Right lobe of liver (tissue), 6 donors: Measurements from ENCODE around the gene UGDH. TPM values are rescaled to one million over a fixed set of nuclear protein-coding genes. Genes with fewer than 3 reads are reported as not detected.

Source experiments
- ATAC-seq, 4 donors: fragments of 200-7000 bp; cut with Tn5 transposase; one replicate each; pipeline ENCODE4 v1.9.1; 2020; ENCODE audit warnings: mild to moderate bottlenecking in 4 of 4, moderate library complexity in 4 of 4
- DNase-seq, 3 donors: peaks; one replicate each; pipeline ENCODE4 v3.0.0-alpha.2; 2020
- H3K27ac ChIP-seq, 3 donors: fragments of 200-600 bp; one replicate each; pipeline ENCODE4 v1.8.0; 2022
- H3K27me3 ChIP-seq, 2 donors: fragments of 200-600 bp; one replicate each; pipeline ENCODE4 v1.8.0; 2022
- H3K36me3 ChIP-seq, 4 donors: fragments of 200-600 bp; sonication (generic) in 1 of 4; one replicate each; pipeline versions ENCODE4 v1.5.1 to v1.8.0; 2017 to 2022; ENCODE audit warnings: control low read depth in 1 of 4
- H3K4me1 ChIP-seq, 4 donors: fragments of 200-600 bp; sonication (generic) in 1 of 4; one replicate each; pipeline versions ENCODE4 v1.5.1 to v1.8.0; 2017 to 2022; ENCODE audit warnings: control low read depth in 1 of 4
- H3K4me3 ChIP-seq, 3 donors: fragments of 200-600 bp; one replicate each; pipeline ENCODE4 v1.8.0; 2022
- H3K9me3 ChIP-seq, 4 donors: fragments of 200-600 bp; sonication (generic) in 1 of 4; one replicate each; pipeline versions ENCODE4 v1.5.1 to v1.8.0; 2017 to 2022; ENCODE audit warnings: control low read depth in 1 of 4
- POLR2A ChIP-seq: fragments of 450-650 bp; IDR thresholded peaks from one replicate; pipeline ENCODE4 v1.6.1; 2017; ENCODE audit warnings: antibody characterized with exemption, mild to moderate bottlenecking
- WGBS: methylation state at CpG from one replicate; pipeline ENCODE4 v1.1.6; 2018; ENCODE audit warnings: low coverage, low lambda C conversion rate; ENCODE audit not compliant: insufficient coverage; ENCODE audit errors: missing lambda C conversion rate; 5-methylcytosine and 5-hydroxymethylcytosine counted together
- intact Hi-C, 2 donors: fragments of 100-400 bp; cut with DNase I; formaldehyde crosslinking; loops; one replicate each; pipeline versions ENCODE4 v1.11.2 to v1.14.1; 2022
- total RNA-seq, 6 experiments: library from RNA; depleted of rRNA in 2 of 6; stranded (reverse); fragments of >200 nt in 2 of 6; fragmentation: NEBNext Ultra II Directional in 3 of 6; extraction: Animal tissue kit (Norgen Biotek cat#: 25700) in 3 of 6; gene quantifications; one replicate each; pipeline versions ENCODE4 v1.1.0 to v1.2.4, GENCODE V29; 2016 to 2023
- TF ChIP-seq, protein P1 (sequence below), 4 donors: fragments of 200-600 bp in 3 of 4; fragments of 450-650 bp in 1 of 4; IDR thresholded peaks; one replicate each; pipeline versions ENCODE4 v1.5.1 to v1.8.0; 2016 to 2022; ENCODE audit warnings: antibody characterized with exemption in 4 of 4, mild to moderate bottlenecking in 2 of 4
- donor health status: DM: no; HTN: yes; CAD: no.
- donor health status: DM: no; HTN: no; CAD: no.
- donor health status: DM: no; HTN: no; CAD: no.
- donor health status: DM: no; HTN: yes; CAD: no.
- donor health status: DM: no; HTN: yes; CAD: no.

UGDH gene
- total RNA-seq, 6 experiments from 2014 or later: 134 to 647 (median 244) TPM

DNA sequence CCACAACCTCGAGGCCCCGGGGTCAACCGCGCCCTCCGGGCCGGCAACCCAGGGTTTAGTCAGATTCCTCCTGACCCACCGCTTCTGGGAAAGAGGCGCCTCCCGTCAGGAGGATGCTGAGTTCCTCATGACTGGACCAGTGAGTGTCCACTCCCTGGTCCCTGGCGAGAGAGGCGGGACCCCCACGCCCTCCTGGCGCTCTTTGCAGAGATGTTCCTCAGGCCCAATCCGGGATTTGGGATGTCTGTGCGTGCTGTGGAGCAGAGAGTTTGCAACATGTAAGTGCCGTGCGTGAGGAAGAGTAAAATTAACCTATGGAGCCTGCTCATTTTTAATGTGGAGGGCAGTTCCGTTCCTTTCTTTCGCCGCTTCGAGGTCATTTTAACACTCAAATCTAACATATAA lies 824 bp upstream of the UGDH start:
- 2% methylated on average over 11 of the region's 21 CpGs for WGBS
- DNase-seq (peak in 1 of 3 donors; percentile 86), ATAC-seq (peak in 3 of 4 donors; percentile 41 to 47 (median 45))
- intact Hi-C loops: no loop called here
- peaks cover 0 to 5% (median 2%) of the 10 kb centered on the region in 4 donors for H3K36me3 ChIP-seq
- no peaks in the 10 kb centered on the region for H3K27me3 ChIP-seq
- no peak for TF ChIP-seq POLR2A
- TF ChIP-seq, protein P1, sequence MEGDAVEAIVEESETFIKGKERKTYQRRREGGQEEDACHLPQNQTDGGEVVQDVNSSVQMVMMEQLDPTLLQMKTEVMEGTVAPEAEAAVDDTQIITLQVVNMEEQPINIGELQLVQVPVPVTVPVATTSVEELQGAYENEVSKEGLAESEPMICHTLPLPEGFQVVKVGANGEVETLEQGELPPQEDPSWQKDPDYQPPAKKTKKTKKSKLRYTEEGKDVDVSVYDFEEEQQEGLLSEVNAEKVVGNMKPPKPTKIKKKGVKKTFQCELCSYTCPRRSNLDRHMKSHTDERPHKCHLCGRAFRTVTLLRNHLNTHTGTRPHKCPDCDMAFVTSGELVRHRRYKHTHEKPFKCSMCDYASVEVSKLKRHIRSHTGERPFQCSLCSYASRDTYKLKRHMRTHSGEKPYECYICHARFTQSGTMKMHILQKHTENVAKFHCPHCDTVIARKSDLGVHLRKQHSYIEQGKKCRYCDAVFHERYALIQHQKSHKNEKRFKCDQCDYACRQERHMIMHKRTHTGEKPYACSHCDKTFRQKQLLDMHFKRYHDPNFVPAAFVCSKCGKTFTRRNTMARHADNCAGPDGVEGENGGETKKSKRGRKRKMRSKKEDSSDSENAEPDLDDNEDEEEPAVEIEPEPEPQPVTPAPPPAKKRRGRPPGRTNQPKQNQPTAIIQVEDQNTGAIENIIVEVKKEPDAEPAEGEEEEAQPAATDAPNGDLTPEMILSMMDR (IDR thresholded peaks at IDR 0.05): no peak
- H3K4me1 ChIP-seq: peaks cover 0 to 22% (median 6%) of the 10 kb centered on the region in 4 donors
- H3K4me3 ChIP-seq: peak overlapping the region; percentile 95 to 98 (median 97)
- H3K9me3 ChIP-seq: no peaks in the 10 kb centered on the region
- peak overlapping the region; percentile 84 to 94 (median 91) for H3K27ac ChIP-seq

DNA sequence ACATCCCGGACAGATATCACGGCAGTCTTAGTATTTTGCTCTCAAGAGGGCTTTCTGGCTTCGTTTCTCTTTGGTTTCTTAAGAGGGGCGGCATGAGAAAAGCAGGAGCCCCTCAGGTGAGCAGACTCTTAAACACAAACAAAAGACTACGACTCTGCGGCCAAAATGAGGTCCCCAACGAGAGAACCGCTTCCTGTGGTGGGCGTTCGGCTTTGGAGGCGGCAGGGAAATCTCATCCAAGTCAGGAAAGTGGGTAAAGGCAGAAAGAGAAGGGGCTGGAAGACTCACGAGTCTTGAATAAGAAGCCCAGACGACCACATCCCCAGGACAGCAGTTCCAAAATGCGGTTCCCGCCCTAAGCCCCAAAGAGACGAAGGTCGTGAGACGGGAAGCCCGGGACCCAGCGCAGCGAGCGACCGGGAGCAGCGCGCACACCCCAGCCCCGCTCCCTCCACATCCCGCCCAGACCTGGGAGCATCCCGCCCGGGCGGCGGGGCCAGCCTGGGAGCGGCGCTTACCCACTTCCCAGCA lies 409 bp downstream of the UGDH start:
- intact Hi-C loops: no loop called here
- peak overlapping the region; percentile 84 to 94 (median 91) for H3K27ac ChIP-seq
- H3K4me3 ChIP-seq: peak overlapping the region; percentile 95 to 98 (median 97)
- TF ChIP-seq POLR2A: no peak
- TF ChIP-seq, protein P1 (IDR thresholded peaks at IDR 0.05): no peak
- DNase-seq (no peak), ATAC-seq (no peak)
- H3K9me3 ChIP-seq: no peaks in the 10 kb centered on the region
- H3K4me1 ChIP-seq: peaks cover 0 to 30% (median 9%) of the 10 kb centered on the region in 4 donors
- WGBS: 0% methylated on average over 17 of the region's 33 CpGs
- H3K36me3 ChIP-seq: peaks cover 0 to 5% (median 1%) of the 10 kb centered on the region in 4 donors
- H3K27me3 ChIP-seq: no peaks in the 10 kb centered on the region

DNA sequence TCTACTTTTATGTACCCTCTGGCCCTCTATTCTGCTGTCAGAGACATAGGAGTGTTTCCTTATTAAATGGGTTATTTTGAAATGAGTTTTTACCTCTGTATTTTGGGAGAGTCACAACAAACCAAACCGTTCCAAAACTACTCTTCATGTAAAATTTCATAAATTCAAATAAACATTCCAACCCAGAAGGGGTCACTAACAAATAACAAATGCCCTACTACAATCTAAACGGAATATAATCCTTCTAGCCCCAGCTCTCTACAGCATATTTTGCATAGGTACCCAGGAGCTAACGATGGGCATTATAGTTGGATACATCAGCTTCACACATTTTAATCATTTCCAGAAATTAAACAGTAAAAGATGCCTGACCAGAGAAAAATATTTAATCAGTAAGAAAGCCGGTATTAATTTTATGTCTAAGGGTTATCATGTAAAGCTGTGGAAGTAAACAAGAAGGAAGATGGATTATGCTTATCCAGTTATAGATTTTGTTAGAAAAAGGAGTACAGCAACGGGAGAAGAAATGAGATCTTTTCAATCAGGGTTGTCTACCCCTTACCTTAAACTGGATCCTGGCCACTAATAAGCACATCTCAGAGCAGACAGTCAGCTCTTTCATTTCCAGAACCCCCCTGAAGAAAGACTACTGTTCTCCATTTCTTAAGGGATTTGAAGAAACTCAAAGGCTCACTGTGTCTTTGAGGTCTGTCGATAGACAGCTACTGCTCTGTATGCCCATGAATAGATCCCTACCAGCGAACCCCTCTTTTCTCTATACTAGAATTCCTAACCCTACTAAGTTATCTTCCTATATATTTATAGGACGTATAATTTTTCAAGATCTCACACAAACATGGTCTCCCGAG lies 1.2 kb downstream of the UGDH start:
- TF ChIP-seq, protein P1 (IDR thresholded peaks at IDR 0.05): no peak
- TF ChIP-seq POLR2A: no peak
- Histone ChIP-seq H3K4me1 (peaks cover 0 to 30% (median 11%) of the 10 kb centered on the region in 4 donors), H3K36me3 (peaks cover 0 to 7% (median 0%) of the 10 kb centered on the region in 4 donors), H3K27ac (peak overlapping the region; percentile 84 to 94 (median 91)), H3K27me3 (no peaks in the 10 kb centered on the region), H3K4me3 (peak overlapping the region; percentile 95 to 98 (median 97)), H3K9me3 (no peaks in the 10 kb centered on the region)
- ATAC-seq (no peak), DNase-seq (no peak)
- WGBS: 8% methylated on average over 9 of the region's 9 CpGs
- intact Hi-C loops: no loop called here

DNA sequence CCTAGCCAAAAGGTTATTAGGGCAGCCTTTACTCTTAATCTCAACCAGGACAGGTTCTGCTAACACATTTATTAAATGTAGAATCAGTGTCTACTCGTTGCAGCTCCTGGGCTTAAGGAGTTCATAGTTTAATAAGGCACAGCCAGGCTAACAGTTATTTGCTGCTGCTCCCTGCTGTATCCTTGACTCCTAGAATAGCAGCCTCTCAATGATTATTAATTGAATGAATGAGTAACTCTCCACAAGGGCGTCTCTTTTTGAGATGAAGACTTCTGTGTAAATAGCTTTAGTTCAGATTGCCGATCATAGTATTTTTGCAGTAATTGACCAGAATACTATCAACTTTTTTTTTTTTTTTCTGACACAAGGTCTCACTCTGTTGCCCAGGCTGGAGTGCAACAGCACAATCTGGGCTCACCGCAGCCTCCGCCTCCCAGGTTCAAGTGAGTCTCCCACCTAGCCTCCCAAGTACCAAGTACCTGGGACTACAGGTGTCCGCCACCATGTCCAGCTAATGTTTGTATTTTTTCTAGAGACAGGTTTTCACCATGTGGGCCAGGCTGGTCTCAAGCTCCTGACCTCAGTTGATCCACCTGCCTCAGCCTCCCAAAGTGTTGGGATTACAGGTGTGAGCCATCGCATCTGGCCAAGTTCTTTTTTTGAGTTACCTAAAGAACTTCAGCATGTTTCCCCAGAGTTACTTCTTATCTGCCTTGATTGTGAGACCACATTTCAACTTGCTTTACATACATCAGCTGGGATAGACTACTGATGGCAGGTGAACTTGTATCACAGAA lies 2.9 kb downstream of the UGDH start:
- Histone ChIP-seq H3K4me3 (peak overlapping the region; percentile 14 to 97 (median 95)), H3K9me3 (no peaks in the 10 kb centered on the region), H3K4me1 (peaks cover 0 to 28% (median 13%) of the 10 kb centered on the region in 4 donors), H3K27ac (peak overlapping the region in 2 of 3 donors; percentile 4 to 84), H3K36me3 (peaks cover 0 to 24% (median 4%) of the 10 kb centered on the region in 4 donors), H3K27me3 (no peaks in the 10 kb centered on the region)
- 52% methylated on average over 5 of the region's 7 CpGs for WGBS
- ATAC-seq: no peak
- TF ChIP-seq, protein P1 (IDR thresholded peaks at IDR 0.05): no peak
- no peak for TF ChIP-seq POLR2A
- intact Hi-C loops: no loop called here
- DNase-seq: no peak
